ENCODE data around the gene MAML2. TPM values are rescaled to one million over a fixed set of nuclear protein-coding genes. Genes with fewer than 3 reads are reported as not detected.

The MAML2 gene
- total and polyA plus RNA-seq, 2 of the 8 experiments (the other 6 are each of a cell fraction or from before 2014, with no cell fraction given) = 3.8 to 6.6 TPM

DNA sequence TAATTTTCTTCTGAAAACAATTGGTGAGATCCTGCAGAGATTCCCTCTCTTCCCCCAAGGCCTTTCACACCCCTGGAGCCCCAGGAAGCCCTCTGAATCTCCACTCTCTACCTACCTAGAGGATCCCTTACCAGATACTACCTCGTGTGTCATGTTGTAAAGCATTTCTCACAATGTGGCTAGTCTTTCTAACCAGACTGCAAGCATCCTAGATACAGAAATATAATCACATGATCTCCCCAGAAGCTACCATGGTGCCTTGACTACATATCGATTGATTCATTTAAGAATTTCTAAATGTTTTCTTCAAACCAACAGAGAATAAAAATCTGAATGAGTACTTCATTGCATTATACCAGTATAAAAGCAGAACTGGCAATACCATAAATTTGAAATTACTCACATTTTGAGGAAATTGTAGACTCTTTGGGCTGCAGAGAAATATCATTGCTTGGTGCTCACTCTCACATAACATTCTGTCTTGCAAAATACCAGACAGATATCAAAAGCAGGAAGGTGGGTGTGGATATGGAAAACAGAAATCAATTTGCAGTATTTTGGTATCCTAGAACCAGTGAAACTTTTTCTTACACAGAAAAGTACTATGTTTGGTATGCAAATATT is 113.5 kb downstream of the MAML2 start (continued):
- TF ChIP-seq TAF1 (IDR thresholded peaks at IDR 0.05; ENCODE audit: low read depth, low read length) (no peak), PHF8 (conservative IDR thresholded peaks at IDR 0.05; ENCODE audit: low read depth, low read length) (no peak)
